Fibroblast of mammary gland (primary cell): ENCODE data around the gene CHIC1.
"Not testable (repeated sequence)": the region's sequence is repeated elsewhere in the genome, so short reads cannot be mapped to it uniquely, and the experiment has no call there.

Experiments used
- DNase-seq: peaks from one replicate; pipeline ENCODE4 v3.0.0-alpha.2; 2010; ENCODE audit warnings: low read depth
- H3K4me3 ChIP-seq: 2 replicates; pipeline ENCODE4 v1.5.1; 2011; ENCODE audit warnings: low read depth, mild to moderate bottlenecking, low read length, moderate library complexity; ENCODE audit not compliant: control insufficient read depth
- CTCF ChIP-seq: conservative IDR thresholded peaks from 2 replicates; pipeline ENCODE4 v1.5.1; 2011; ENCODE audit warnings: low read depth, low read length, inconsistent platforms; ENCODE audit not compliant: control insufficient read depth, insufficient read depth

CHIC1 gene

GRCh38 chrX:73562984-73563737 is at the start of gene CHIC1:
Gene CHIC1, plus strand, starts transcription at chrX:73563197. Its CDS starts 88 bp downstream, at chrX:73563285.
- no peak for TF ChIP-seq CTCF
- DNase-seq: peak; percentile 57
- peak within 1 kb of the TSS; percentile 67 for H3K4me3 ChIP-seq

- not testable (repeated sequence) for H3K4me3 ChIP-seq, DNase-seq
Observed at GRCh38 chrX:73522823-73523222, 40.2 kb upstream of the CHIC1 start.

GRCh38 chrX:73524906-73525305 is 38.1 kb upstream of the CHIC1 start:
- no peak for TF ChIP-seq CTCF
- H3K4me3 ChIP-seq: no peak overlapping the region
- DNase-seq: no peak

GRCh38 chrX:73525928-73526690 is 36.9 kb upstream of the CHIC1 start:
- no peak overlapping the region for H3K4me3 ChIP-seq
- DNase-seq: no peak
- no peak for TF ChIP-seq CTCF

GRCh38 chrX:73531655-73532054 is 31.3 kb upstream of the CHIC1 start:
- DNase-seq, H3K4me3 ChIP-seq: not testable (repeated sequence)

GRCh38 chrX:73556159-73556558 is 6.8 kb upstream of the CHIC1 start:
- no peak overlapping the region for H3K4me3 ChIP-seq
- TF ChIP-seq CTCF: no peak
- no peak for DNase-seq

- peak; percentile 6 for DNase-seq
- no peak for TF ChIP-seq CTCF
- H3K4me3 ChIP-seq: no peak overlapping the region
Observed at GRCh38 chrX:73561801-73562200, 1.2 kb upstream of the CHIC1 start.
